Endothelial cell of umbilical vein (primary cell): ENCODE measurements around the gene CLEC16A.

Experiments
- EZH2 ChIP-seq: IDR thresholded peaks from 2 replicates; pipeline ENCODE4 v1.6.1; 2012; ENCODE audit warnings: borderline replicate concordance, low read depth, mild to moderate bottlenecking, moderate library complexity, low read length, inconsistent platforms; ENCODE audit not compliant: severe bottlenecking
- POLR2A ChIP-seq: IDR thresholded peaks from 2 replicates; pipeline ENCODE4 v1.6.1; 2012; ENCODE audit warnings: low read depth, mild to moderate bottlenecking, control low read depth, low read length
- TF ChIP-seq, protein P1 (sequence below), 2 donors: IDR thresholded peaks; 1 replicate in 1 of 2; 2 replicates in 1 of 2; pipeline ENCODE4 v1.5.1; 2011; ENCODE audit warnings: low read length in 2 of 2, mild to moderate bottlenecking in 2 of 2, moderate library complexity in 2 of 2, control low read depth in 1 of 2, inconsistent platforms in 1 of 2, low read depth in 1 of 2; ENCODE audit not compliant: insufficient read depth in 1 of 2; ENCODE audit errors: extremely low read depth in 1 of 2
- TF ChIP-seq, protein P2 (sequence below): IDR thresholded peaks from 2 replicates; pipeline ENCODE4 v1.6.1; 2011; ENCODE audit not compliant: insufficient read depth, insufficient read length

DNA sequence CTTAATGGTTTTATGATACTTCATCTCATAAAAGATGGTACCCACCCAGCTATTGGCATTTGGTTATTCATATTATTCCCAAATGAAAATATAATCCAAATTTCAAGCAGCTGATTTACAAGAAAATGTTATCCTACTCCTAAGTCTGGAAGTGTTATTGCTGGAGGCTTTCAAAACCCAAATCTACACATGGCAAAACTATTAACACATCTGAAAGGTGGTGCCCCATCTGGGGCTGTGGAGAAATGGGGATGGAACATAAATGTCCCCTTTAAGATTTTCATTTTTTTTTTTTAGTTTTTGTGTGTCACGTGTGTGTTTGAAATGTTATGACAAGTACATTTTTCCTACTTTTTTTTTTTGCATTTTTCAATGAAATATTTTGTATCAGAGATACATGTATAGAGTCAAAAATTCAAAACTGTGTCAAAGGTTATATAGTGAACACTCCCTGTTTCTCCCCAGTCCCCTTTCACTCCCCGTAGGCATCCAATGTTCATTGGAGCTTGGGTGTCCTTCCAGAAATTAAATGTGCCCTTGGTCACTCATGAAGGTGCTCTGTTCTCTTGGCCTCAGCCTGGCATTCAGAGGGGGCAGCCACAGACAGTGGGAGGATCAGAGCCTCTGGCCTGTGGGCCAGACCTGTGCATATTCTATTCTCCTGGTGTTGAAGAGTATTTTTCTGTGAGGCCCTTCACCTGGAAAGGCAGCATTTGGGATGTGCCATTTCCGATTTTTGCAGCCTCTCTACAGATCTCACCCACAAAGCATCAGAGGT, 79.1 kb downstream of the CLEC16A start:
- TF ChIP-seq, protein P1, sequence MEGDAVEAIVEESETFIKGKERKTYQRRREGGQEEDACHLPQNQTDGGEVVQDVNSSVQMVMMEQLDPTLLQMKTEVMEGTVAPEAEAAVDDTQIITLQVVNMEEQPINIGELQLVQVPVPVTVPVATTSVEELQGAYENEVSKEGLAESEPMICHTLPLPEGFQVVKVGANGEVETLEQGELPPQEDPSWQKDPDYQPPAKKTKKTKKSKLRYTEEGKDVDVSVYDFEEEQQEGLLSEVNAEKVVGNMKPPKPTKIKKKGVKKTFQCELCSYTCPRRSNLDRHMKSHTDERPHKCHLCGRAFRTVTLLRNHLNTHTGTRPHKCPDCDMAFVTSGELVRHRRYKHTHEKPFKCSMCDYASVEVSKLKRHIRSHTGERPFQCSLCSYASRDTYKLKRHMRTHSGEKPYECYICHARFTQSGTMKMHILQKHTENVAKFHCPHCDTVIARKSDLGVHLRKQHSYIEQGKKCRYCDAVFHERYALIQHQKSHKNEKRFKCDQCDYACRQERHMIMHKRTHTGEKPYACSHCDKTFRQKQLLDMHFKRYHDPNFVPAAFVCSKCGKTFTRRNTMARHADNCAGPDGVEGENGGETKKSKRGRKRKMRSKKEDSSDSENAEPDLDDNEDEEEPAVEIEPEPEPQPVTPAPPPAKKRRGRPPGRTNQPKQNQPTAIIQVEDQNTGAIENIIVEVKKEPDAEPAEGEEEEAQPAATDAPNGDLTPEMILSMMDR (IDR thresholded peaks at IDR 0.05; ENCODE audit: extremely low read depth in 1 of 2, insufficient read depth in 1 of 2, low read depth in 1 of 2, low read length in 2 of 2) = no peak
- TF ChIP-seq EZH2 (no peak), POLR2A (no peak)
- TF ChIP-seq, protein P2, sequence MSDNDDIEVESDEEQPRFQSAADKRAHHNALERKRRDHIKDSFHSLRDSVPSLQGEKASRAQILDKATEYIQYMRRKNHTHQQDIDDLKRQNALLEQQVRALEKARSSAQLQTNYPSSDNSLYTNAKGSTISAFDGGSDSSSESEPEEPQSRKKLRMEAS = no peak
